Renal cortex interstitium (tissue), 11 donors: ENCODE measurements around the gene UCKL1. TPM values are rescaled to one million over a fixed set of nuclear protein-coding genes. Genes with fewer than 3 reads are reported as not detected.

Experiments
- DNase-seq, 11 donors: peaks; one replicate each; pipeline ENCODE4 v3.0.0-alpha.2; 2013; ENCODE audit warnings: low read depth in 9 of 11, low spot score in 4 of 11; ENCODE audit errors: extremely low read depth in 1 of 11
- polyA plus RNA-seq, 3 donors: library from polyadenylated mRNA; unstranded; fragments of 120-200 nt; gene quantifications; one replicate each; pipeline ENCODE4 v1.2.1, GENCODE V29; 2013; ENCODE audit not compliant: insufficient read length in 3 of 3

The UCKL1 gene
- polyA plus RNA-seq, 3 donors, result 40.0 to 77.6 (median 58.7) TPM

DNA sequence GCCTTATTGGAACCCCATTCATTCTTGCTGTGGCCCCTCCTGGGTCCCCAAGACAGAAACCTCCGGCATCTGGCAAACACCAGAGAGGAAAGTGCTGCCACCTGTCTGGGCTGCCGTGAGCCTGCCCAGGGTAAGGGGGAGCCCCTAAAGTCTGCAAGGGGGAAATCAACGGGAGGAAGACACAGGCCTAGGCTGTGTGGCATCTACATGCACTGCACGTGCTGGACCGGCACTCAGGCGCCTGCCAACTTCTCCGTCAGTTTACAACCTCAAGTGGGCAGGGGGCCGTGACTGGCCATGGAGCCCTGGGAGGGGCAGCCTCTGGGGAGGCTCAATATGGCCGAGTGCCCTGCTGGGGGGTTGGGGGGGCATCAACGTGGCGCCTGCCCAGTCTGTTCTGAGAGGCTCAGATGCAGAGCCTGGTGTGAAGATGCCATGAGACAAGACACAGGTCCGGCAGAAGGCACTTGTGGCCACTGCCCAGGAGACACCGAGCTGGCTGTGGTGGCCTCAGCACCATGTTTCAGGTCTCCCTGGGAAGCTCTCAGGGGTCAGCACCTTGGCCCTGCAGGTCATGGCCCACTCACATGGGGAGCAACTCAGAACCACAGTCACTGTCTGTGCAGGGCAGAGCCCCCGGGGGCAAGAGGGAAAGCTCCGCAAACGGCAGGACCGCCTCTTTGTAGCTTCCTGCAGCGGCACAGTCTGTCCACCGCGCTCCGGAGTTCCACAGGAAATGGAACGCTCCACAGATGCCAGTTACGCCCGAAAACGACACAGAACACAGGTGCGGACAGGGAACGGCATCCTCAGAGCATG, 8.4 kb downstream of the UCKL1 start:
- DNase-seq, result no peak

DNA sequence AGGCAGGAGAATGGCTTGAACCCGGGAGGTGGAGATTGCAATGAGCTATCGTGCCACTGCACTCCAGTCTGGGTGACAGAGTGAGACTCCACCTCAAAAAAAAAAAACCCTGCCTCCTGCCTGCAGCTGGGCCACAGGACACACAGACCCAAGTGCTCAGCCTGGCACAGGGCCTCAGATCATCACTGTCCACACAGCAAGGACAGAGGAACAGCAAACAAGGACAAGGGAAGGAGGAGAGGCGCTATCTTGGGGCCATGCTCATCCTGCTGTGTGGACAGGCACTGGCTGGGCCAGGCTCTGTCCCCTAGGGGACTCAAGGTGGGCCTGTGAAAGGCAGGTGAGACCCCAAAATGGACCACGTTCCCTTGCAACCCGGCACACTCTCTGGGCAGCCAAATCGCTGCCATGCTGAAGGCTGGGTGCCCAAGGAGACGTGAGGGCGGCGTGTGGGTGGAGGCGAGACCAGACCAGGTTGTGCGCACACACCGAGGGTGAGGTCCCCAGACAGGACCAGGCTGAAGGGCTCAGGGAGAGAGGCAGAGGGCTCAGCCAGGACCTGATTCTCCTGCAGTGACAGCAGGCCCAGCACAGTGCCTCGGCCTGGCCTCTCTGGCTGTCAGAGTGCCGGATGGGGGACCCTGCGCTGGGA, 9.1 kb downstream of the UCKL1 start:
- DNase-seq, result no peak

DNA sequence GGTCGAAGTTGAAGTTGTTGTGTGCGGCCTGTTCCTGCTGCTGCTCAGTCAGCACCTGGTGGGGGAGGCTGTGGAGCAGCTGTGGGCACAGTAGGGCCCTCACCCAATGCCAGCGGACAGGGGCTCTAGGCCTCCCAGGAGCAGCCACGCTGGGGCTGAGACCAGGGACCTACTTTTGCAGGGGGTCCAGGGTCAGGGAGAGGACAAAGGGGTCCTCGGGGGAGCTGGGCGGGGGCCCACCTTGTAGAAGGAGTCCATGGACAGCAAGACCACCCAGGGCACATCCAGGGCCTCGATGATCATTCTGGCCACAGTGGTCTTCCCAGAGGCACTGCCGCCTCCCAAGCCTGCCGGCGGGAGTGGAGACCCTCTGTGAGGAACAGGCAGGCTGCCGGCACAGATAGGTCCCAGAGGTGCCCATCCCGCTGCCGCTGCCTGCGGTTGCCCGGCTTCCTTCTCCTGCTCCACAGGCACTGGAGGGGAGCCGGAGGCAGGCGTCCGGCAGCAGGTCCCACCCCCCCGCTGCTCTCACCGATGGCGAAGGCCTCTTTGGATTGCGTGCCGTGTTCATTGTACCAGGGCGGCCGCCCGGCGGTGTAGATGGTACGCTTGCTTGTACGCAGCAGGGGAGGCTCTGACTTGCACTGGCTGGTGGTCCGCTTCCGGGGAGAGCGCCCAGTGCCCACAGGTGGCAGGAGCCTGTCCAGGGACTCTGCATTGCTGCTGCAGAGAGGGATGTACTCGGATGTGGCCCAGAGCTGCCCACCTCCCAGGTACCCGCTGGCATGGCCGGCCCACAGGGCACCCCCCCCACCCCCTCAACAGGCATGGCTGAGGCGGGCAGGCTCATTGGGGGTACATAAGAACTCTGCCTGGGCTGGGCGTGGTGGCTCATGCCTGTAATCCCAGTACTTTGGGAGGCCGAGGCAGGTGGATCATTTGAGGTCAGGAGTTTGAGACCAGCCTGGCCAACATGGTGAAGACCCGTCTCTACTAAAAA, 10.0 kb downstream of the UCKL1 start:
- DNase-seq, result no peak

DNA sequence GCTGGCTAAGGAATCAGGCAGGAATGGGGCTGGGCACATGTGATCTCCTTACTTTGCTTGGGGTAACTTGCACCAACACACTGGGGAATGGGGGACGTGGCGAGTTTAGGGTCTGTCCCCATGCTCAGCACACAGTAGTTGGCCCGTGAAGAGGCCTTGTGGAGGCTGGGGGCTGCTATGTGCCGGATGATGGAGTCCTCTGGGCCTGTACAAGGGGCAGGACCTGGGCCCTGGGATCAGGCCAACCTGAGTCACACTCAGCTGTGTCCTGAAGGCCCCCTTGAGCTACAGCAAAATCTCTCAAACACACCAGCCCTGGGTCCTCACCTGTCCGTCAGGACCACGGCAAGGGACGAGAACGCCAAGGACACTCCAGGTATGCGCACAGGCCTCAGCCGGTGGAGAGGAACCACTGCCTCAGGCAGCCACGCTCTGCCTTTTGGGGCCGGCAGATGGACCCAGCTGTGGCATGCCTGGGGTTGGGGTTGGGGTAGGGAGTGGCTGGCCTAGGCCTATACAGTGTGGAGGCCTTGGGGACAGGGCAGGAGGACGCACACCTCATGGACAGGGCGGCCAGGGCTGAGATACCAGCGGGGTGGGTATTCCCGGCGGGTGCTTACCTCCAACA, 11.1 kb downstream of the UCKL1 start:
- no peak for DNase-seq

DNA sequence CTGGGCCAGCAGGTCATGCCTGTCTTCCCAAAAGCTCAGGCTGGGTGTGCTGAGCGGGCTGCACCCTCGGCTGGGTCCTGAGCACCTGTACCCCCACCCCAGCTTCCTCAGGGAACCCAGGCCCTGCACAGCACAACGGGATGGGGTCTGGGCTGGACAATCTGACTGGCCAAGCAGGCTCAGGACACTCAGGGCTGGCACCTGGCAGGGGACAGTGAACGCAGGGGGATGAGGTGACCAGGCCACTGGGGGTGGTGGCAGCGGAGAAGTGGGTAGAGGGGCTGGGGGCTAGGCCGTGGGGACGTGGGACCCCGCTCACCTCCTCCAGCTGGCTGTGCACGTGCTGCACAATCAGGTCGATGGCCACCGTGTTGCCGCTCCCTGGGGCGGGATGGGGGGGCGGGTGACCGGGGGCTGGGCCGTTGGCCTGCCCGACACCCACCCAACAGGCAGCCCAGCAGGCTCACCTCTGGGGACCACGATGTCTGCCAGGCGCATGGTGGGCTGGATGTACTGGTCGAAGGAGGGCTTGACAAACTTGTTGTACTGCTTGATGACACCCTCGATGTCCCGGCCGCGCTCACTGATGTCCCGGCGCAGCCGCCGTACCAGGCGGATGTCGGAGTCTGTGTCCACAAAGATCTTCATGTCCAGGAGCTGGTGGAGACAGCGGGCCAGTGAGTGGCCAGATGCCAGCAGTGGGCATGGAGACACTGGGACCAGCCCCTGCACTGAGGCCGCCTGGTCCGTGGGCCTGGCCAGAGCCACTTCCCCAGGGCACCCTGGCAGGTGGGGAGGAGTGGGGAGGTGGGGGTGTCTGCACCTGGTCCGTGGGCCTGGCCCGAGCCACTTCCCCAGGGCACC, 11.9 kb downstream of the UCKL1 start:
- no peak for DNase-seq

DNA sequence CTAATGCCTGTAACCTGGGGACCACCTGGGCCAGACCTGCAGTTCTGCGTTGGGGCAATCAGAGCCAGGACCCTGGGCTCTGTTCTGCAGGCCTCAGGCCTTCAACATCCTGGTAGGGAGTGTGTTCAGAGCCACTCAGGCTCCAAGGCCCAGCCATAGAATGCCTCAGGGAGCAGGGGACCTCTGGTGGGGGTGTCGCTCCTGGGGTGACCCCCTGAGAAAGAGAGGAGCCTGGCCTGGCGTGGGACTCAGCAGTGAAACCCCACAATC, 12.5 kb downstream of the UCKL1 start:
- DNase-seq, result no peak

DNA sequence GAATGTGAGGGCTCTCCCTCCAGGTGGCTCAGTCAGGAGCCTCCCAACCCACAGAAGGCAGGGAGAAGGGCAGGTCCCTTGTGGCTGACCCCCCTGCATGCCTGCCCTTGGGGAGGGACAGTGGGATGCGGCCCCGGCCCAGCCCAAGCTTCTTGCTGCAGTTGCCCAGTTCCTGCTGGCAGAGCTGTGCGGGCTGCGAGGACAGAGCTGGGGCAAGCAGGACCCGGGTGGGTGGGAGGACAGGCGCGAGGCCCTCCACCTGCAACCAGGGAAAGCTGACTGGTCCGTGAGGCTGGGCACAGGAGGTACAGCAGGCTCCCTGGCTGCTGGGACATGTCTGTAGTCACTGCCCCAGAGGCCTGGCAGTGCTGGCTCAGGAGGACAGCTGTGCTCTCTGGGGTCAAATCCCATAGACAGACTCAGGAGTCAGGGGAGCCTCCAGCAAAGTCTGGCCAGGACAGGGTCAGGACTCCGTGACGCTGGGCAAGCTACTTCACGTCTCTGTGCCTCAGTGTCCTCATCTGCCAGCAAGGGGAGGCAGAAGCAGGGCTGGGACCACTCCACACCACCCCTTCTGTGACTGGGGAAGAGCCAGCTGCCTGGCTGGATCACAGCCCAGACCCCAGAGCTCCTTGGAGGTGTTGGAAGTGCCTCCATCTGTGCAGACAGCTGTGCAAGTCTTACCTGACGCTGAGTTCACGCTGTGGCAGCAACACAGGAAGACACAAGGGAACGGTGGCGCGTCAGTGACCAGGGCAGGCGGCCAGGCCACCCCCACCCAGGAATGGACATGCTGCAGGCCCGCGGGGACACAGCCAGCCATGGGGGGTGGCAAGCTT, 13.0 kb downstream of the UCKL1 start:
- DNase-seq, result no peak

DNA sequence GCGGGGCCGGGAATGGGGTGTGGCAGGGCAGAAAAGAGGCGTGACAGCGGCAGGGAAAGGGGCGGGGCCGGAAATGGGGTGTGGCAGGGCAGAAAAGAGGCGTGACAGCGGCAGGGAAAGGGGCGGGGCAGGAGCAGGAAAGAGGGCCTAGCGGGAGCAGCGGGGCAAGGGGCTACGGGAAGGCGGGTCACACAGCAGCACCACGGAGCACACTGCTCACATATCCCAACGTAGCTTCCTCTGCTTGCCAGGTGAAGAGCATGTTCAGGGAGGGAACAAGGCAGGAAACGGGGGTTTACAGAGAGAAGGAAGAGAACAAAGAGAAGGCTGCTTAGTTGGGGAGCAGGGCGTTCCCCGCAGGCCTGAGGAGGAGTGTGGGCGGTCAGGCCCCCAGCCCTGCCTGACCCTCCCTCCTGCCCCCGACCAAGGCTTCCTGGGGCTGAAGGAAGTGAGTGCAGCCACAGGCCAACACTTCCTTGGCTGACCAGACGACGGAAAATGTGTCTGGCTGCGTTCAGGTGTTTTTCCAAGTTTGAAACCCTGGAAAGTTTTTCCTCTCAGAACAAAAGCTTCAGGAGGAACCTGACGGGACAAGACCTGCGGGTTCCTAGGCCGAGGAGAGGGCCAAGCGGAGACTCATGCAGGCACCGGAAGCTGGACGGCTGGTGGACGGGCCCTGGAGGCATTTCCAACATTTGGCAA, 13.8 kb downstream of the UCKL1 start:
- DNase-seq, result no peak

DNA sequence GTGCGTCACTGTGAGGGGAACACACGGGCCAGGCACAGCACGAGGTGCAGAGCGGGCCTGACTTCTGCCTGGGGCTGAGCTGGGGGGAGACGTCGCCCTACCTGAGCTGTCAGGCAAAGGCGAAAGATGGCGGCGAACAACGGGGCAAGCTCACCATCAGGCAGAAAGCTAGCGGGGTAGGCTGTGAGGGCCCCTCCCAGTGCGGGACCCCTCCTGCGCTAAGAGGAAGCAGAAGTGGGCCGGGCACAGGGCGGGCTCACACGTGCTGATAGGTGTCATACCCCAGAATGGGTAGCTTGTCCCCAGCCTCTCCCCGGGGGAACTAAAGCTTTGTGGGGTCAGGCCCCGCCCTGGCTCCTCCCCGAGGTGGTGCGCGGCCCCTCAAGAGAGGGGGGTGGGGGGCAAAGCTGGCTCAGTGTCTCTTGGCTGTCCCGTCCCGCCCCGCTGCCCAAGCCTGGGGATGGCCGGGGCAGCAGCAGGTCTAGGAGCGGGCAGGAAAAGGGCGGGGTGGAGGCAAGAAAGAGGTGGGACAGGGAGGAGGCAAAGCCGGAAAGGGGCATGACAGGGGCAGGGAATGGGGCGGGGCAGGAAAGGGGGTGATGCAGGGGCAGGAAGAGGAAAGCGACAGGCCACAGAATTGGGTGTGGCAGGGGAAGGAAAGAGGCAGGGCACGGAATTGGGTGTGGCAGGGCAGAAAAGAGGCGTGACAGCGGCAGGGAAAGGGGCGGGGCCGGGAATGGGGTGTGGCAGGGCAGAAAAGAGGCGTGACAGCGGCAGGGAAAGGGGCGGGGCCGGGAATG, 14.7 kb downstream of the UCKL1 start:
- no peak for DNase-seq

DNA sequence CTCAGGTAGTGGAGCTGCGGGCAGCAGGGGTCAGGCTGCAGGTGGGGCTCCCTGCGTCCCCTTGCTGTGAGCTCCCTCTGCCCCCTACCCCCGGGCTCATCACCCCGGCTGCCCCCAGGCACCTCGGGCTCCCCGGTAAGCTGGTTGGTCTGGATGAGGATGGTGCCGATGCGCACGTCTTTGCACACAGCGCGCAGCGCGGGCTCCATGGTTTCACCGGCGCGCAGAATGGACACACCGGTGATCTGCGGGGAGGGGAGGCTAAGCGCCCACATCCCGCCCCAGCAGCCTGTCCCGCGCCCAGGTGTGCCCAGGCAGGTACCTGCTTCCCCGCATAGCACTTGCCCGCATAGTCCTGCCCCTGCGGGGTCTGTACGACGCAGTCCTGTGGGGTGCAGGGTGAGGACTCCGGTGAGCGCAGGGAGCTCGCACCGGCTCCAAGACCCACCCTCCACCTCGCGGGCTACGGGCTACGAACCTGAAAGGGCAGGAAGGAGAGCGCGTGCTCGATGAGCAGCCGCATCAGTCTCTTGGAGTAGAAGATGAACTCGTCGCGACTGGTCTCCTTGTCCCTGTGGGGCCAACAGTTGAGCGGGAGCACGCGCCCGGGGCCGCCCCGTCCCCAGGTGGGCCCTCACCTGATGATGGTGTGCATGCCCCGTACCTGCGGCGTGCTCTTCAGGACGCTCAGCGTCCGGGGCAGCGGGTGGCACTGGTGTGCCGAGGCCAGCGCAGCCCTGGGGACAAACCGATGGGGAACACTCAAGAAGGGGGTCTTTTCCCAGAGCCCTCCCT, 15.5 kb downstream of the UCKL1 start:
- DNase-seq, result no peak

DNA sequence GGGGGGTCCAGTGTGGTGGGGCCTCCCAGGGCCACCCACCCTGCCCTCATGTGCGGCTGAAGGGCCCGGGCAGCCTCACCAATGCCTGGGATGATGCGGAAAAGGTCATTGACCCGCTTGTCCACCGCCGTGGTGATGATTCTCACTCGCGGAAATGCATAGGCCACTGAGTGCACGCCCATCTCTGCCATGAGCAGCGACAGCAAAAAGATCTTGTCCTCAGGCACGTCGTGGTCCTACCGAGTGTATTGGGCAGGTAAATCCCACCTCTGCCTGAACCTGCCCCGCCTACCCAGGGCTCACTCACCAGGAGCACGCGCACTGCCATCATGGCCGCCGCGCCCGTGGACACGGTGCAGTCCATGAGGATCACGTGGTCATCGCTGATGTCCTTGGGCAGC, 16.1 kb downstream of the UCKL1 start:
- DNase-seq, result no peak

DNA sequence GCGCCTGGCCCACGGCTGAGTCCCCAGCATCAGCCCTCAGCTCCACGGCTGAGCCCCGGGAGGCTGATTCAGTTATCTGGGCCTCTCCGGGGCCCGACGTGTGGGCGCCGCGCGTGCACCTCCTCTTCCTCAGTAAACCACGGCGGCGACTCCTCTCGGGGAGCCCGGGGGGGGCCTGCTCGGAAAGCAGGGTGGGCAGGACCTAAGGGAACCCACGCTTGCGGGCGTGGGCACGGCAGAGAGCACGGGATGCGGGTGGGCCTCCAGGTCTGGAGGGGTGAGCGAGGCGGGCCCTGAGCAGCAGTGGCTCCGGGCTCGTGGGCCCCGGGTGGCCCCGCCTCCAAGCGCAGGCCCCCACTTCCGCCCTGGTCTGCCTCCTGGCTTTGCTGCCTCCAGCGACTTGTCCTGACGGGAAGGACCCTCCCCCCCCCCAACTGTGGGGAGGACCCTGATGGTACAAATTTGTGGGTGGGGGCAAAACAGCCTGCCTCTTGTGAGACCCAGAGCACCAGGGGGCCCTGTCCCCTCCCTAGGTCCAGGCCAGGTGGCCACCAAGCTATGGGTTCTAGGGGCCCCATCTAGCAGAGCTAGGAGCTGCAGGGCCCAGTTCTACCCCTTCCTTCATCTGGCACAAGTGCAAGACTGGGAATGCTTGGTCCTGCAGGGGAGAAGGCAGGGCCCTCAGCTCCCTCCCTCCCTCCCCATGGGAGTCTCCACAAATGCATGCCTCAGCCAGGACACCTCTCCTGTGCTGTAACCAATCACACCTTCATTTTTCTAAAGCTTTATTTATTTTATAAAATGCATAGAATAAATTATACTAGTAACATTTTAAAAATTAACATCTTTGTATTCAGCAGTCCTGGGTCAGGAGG, 16.9 kb downstream of the UCKL1 start:
- no peak for DNase-seq

DNA sequence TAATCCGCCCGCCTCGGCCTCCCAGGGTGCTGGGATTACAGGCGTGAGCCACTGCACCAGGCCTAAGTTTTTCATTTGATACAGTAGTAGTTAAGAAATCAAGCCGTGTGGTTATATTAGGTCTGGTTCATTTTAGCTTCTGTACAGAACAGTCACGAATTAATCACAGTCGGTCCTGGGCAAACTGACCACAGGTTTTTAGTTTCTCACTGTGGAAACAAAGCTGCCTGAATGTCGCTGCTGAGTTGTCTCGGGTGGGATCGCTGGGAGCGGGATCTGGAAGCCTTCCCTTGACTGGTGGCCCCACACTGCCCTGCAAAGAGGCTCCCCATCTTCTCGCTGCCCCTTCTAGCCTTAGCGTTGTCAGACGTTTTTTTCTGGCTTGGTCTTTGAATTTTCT, 18.6 kb downstream of the UCKL1 start:
- DNase-seq, result no peak

DNA sequence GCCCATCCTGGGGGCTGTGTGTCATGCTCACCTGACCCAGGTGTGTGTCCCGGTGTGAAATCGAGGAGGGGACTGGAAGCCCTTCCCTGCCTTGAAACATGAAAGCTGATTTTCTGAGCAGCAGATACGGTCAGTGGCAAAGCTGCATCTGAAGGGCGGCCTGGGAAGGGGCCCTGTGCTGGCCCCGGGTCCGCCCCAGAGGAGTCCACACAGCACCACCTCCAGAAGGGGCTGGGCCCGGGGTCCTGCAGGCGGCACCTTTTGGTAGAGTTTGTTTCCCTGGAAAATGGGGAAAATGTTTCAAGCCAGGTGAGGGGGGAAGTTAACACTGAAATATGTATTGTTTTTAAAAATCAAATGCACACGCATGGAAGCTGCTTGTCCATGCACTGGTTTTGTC, 20.8 kb downstream of the UCKL1 start:
- no peak for DNase-seq
